Adrenal gland (tissue), 5 donors: Measurements from ENCODE around the gene TLR8.

Experiments
- POLR2A ChIP-seq, 2 donors: fragments of 450-650 bp; IDR thresholded peaks; one replicate each; pipeline ENCODE4 v1.6.1; 2017; ENCODE audit warnings: antibody characterized with exemption in 2 of 2, mild to moderate bottlenecking in 2 of 2, moderate library complexity in 1 of 2
- TF ChIP-seq, protein P1 (sequence below), 6 experiments: fragments of 450-650 bp in 4 of 6; fragments of 200-600 bp in 2 of 6; sonication (generic) in 1 of 6; IDR thresholded peaks; 1 replicate in 5 of 6; 2 replicates in 1 of 6; pipeline versions ENCODE4 v1.5.1 to v1.8.0; 2016 to 2021; ENCODE audit warnings: antibody characterized with exemption in 6 of 6, mild to moderate bottlenecking in 2 of 6, moderate library complexity in 1 of 6
- donor health status: DM: no; HTN: no; CAD: no.

DNA sequence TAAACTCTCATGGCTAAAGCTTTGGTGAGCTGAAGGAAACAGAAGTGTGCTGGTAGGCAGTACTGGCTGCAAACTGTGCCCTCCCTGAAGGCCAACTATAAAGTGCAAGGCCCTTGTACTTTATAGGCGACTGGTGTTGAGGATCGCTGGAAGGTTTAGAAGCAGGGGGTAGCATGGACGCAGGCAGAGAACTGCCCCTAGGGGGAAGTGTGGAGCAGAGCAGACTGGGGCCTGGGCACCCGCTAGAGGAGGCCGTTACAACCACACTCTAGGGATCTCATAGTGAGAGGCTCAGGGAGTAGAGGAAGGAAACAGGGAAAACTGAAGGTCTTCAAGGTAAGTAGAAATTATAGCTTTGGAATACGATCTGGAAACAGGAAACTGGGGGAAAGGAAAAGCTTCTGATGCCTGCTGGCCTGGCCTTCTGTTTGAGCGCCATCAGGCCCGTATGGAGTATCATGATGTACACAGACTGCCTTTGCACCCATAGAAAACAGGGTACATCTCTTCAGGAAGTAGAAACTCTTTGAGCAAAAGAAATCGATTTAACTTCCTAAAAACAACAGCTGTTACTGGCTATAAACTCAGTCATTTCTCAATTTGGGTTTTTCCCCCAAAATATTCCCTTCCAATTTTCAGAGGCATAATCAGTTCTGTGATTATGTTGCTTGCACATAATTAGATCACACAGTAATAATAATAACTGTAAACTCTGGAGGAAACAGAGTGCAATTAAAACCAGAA is 44.6 kb downstream of the TLR8 start:
- TF ChIP-seq, protein P1, sequence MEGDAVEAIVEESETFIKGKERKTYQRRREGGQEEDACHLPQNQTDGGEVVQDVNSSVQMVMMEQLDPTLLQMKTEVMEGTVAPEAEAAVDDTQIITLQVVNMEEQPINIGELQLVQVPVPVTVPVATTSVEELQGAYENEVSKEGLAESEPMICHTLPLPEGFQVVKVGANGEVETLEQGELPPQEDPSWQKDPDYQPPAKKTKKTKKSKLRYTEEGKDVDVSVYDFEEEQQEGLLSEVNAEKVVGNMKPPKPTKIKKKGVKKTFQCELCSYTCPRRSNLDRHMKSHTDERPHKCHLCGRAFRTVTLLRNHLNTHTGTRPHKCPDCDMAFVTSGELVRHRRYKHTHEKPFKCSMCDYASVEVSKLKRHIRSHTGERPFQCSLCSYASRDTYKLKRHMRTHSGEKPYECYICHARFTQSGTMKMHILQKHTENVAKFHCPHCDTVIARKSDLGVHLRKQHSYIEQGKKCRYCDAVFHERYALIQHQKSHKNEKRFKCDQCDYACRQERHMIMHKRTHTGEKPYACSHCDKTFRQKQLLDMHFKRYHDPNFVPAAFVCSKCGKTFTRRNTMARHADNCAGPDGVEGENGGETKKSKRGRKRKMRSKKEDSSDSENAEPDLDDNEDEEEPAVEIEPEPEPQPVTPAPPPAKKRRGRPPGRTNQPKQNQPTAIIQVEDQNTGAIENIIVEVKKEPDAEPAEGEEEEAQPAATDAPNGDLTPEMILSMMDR (IDR thresholded peaks at IDR 0.05), result peak in 4 of 6 experiments; percentile 15 to 40 (median 28)
- no peak for TF ChIP-seq POLR2A (IDR thresholded peaks at IDR 0.05)
